Sigmoid colon (tissue), 4 donors: ENCODE data around the gene CYP46A1.

ENCODE experiments used
- EP300 ChIP-seq, 4 donors: sonication (generic); formaldehyde crosslinking; IDR thresholded peaks; one replicate each; pipeline ENCODE4 v1.6.1; 2017; ENCODE audit warnings: antibody characterized with exemption in 4 of 4
- POLR2A ChIP-seq, 2 donors: fragments of 450-650 bp; IDR thresholded peaks; one replicate each; pipeline ENCODE4 v1.6.1; 2016; ENCODE audit warnings: antibody characterized with exemption in 2 of 2, mild to moderate bottlenecking in 2 of 2, moderate library complexity in 2 of 2
- POLR2AphosphoS5 ChIP-seq, 4 donors: sonication (generic); formaldehyde crosslinking; IDR thresholded peaks; one replicate each; pipeline ENCODE4 v1.6.1; 2017; ENCODE audit warnings: antibody characterized with exemption in 4 of 4
- TF ChIP-seq, protein P1 (sequence below), 4 experiments: fragments of 450-650 bp in 3 of 4; fragments of 200-600 bp in 1 of 4; IDR thresholded peaks; one replicate each; pipeline ENCODE4 v1.5.1; 2016 to 2019; ENCODE audit warnings: antibody characterized with exemption in 4 of 4, mild to moderate bottlenecking in 3 of 4, moderate library complexity in 2 of 4

DNA sequence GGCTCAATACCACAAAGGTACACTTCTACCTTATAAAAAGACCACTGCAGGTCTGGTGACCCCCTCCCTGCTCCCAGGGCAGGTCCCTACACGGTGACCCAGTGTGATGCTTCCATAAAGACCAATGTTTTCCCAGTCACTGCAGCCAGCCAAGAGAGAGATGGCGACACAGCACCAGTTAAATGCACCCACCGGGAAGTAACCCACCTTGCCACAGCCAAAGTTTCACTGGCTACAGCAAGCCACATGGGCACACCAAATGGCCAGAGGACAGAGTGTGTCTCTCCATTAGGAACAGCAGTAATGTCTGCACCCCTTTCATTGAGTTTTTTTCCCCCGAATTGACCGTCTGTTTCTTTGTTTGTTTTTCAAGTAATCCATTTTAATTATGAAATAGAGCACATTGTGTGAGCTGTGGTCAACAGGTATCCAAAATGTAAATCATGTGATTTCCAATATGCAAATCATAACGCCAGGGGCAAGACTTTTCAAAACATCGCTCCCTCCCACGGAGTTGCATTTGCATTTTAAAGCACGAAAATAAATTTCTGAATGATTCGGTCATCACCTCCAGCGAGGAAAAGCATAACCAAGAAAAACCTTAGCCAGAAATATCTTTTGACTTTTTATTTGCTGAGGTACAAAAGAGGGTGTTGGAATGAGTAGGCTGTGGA is 60.2 kb downstream of the CYP46A1 start:
- TF ChIP-seq, protein P1, sequence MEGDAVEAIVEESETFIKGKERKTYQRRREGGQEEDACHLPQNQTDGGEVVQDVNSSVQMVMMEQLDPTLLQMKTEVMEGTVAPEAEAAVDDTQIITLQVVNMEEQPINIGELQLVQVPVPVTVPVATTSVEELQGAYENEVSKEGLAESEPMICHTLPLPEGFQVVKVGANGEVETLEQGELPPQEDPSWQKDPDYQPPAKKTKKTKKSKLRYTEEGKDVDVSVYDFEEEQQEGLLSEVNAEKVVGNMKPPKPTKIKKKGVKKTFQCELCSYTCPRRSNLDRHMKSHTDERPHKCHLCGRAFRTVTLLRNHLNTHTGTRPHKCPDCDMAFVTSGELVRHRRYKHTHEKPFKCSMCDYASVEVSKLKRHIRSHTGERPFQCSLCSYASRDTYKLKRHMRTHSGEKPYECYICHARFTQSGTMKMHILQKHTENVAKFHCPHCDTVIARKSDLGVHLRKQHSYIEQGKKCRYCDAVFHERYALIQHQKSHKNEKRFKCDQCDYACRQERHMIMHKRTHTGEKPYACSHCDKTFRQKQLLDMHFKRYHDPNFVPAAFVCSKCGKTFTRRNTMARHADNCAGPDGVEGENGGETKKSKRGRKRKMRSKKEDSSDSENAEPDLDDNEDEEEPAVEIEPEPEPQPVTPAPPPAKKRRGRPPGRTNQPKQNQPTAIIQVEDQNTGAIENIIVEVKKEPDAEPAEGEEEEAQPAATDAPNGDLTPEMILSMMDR (IDR thresholded peaks at IDR 0.05): no peak
- TF ChIP-seq POLR2AphosphoS5 (IDR thresholded peaks at IDR 0.05) (no peak), POLR2A (IDR thresholded peaks at IDR 0.05) (no peak), EP300 (IDR thresholded peaks at IDR 0.05) (no peak)
